Keratinocyte (primary cell): Measurements from ENCODE around the gene TTC38. TPM values are rescaled to one million over a fixed set of nuclear protein-coding genes. Genes with fewer than 3 reads are reported as not detected.

Source experiments
- DNase-seq: peaks from one replicate; pipeline ENCODE4 v3.0.0-alpha.2; 2011; ENCODE audit warnings: low read depth, missing footprints, low spot score
- FAIRE-seq: peaks from 2 replicates; lab custom pipeline; 2011; peaks lifted over from hg19 to GRCh38; lab: Jason Lieb, UNC
- H2AFZ ChIP-seq: 2 replicates; pipeline ENCODE4 v1.6.0; 2012; ENCODE audit warnings: low read length, control low read depth, inconsistent platforms; ENCODE audit not compliant: control insufficient read depth
- H3K27ac ChIP-seq: 2 replicates; pipeline ENCODE4 v1.5.1; 2011; ENCODE audit warnings: low read length; ENCODE audit not compliant: control insufficient read depth, insufficient read depth
- H3K27me3 ChIP-seq: 3 replicates; pipeline ENCODE4 v1.6.0; 2011; ENCODE audit warnings: low read length; ENCODE audit not compliant: control insufficient read depth, insufficient read depth; ENCODE audit errors: extremely low read depth
- H3K36me3 ChIP-seq, 2 experiments: 2 replicates in 1 of 2; 3 replicates in 1 of 2; pipeline ENCODE4 v1.5.1; 2011; ENCODE audit warnings: low read length in 2 of 2, mild to moderate bottlenecking in 1 of 2; ENCODE audit not compliant: control insufficient read depth in 2 of 2, insufficient read depth in 2 of 2; ENCODE audit errors: extremely low read depth in 1 of 2
- H3K4me1 ChIP-seq: 3 replicates; pipeline ENCODE4 v1.5.1; 2011; ENCODE audit warnings: low read length; ENCODE audit not compliant: control insufficient read depth, insufficient read depth; ENCODE audit errors: extremely low read depth
- H3K4me2 ChIP-seq: 3 replicates; pipeline ENCODE4 v1.6.0; 2011; ENCODE audit warnings: low read depth, low read length; ENCODE audit not compliant: control insufficient read depth, insufficient read depth; ENCODE audit errors: extremely low read depth
- H3K4me3 ChIP-seq, 3 experiments: fragments of 200-600 bp in 1 of 3; sonication (generic) in 1 of 3; 2 replicates in 2 of 3; 3 replicates in 1 of 3; pipeline ENCODE4 v1.5.1; 2011 to 2016; ENCODE audit warnings: low read length in 3 of 3, mild to moderate bottlenecking in 3 of 3, control low read depth in 2 of 3, inconsistent platforms in 1 of 3, low read depth in 1 of 3, mixed read lengths in 1 of 3, mixed run types in 1 of 3, moderate library complexity in 1 of 3; ENCODE audit not compliant: control insufficient read depth in 2 of 3, insufficient read depth in 2 of 3; ENCODE audit errors: extremely low read depth in 1 of 3
- H3K79me2 ChIP-seq: 2 replicates; pipeline ENCODE4 v1.6.0; 2012; ENCODE audit warnings: low read length; ENCODE audit not compliant: control insufficient read depth, insufficient read depth
- H3K9ac ChIP-seq: 3 replicates; pipeline ENCODE4 v1.6.0; 2011; ENCODE audit warnings: low read length; ENCODE audit not compliant: control insufficient read depth, insufficient read depth; ENCODE audit errors: extremely low read depth
- H3K9me1 ChIP-seq: 3 replicates; pipeline ENCODE4 v1.6.0; 2011; ENCODE audit warnings: low read length; ENCODE audit not compliant: control insufficient read depth, insufficient read depth; ENCODE audit errors: extremely low read depth
- H3K9me3 ChIP-seq: 2 replicates; pipeline ENCODE4 v1.5.1; 2012; ENCODE audit warnings: low read depth, low read length; ENCODE audit not compliant: control insufficient read depth
- H4K20me1 ChIP-seq: 3 replicates; pipeline ENCODE4 v1.6.0; 2011; ENCODE audit warnings: low read length; ENCODE audit not compliant: control insufficient read depth, insufficient read depth; ENCODE audit errors: extremely low read depth
- CTCF ChIP-seq, 3 experiments: IDR thresholded peaks in 1 of 3; conservative IDR thresholded peaks in 1 of 3; optimal IDR thresholded peaks in 1 of 3; 2 replicates in 2 of 3; 3 replicates in 1 of 3; pipeline versions ENCODE3 to v1.5.1; 2011; ENCODE audit warnings: low read length in 3 of 3, mild to moderate bottlenecking in 3 of 3, moderate library complexity in 2 of 3, control low read depth in 1 of 3, inconsistent platforms in 1 of 3; ENCODE audit not compliant: insufficient read depth in 2 of 3; ENCODE audit errors: extremely low read depth in 1 of 3
- EZH2 ChIP-seq: IDR thresholded peaks from one replicate; pipeline ENCODE4 v1.6.1; 2012; ENCODE audit warnings: inconsistent platforms, mild to moderate bottlenecking, low read length, moderate library complexity
- dilution Hi-C: fragments of 300-500 bp; cut with MboI; formaldehyde crosslinking; loops from one replicate; pipeline ENCODE4 v1.7.0; 2020; ENCODE audit warnings: low sequenced_read_pairs; ENCODE audit not compliant: extremely low pct_ligation_motif_present
- polyA plus RNA-seq, 5 experiments: library from polyadenylated mRNA; depleted of rRNA in 3 of 5; stranded (reverse) in 3 of 5; stranded (forward) in 1 of 5; unstranded in 1 of 5; fragments of >200 nt; gene quantifications; 1 replicate in 1 of 5; 2 replicates in 3 of 5; 3 replicates in 1 of 5; pipeline versions ENCODE4 v1.2.1 to v1.2.3, GENCODE V29; 2011 to 2012; ENCODE audit warnings: missing spikeins in 2 of 5, low read depth in 1 of 5, low replicate concordance in 1 of 5

TTC38 gene
- polyA plus RNA-seq, 1 donor (not counting 4 experiments of a cell fraction or from before 2014, with no cell fraction given), result 11.4 TPM

- peak overlapping the region; percentile 94 for H3K4me2 ChIP-seq
- H4K20me1 ChIP-seq, result no peaks in the 10 kb centered on the region
- H2AFZ ChIP-seq, result peak overlapping the region; percentile 93
- peaks cover 10% of the 10 kb centered on the region for H3K4me1 ChIP-seq
- H3K79me2 ChIP-seq, result peaks cover 38% of the 10 kb centered on the region
- H3K36me3 ChIP-seq, result peaks cover 16 to 24% of the 10 kb centered on the region in 2 experiments
- FAIRE-seq, result peak; percentile 13
- no peaks in the 10 kb centered on the region for H3K9me3 ChIP-seq
- H3K4me3 ChIP-seq, result peak overlapping the region; percentile 91 to 96 (median 92)
- TF ChIP-seq CTCF (optimal IDR thresholded peaks at IDR 0.05 in 1 of 3, IDR thresholded peaks at IDR 0.05 in 1 of 3, conservative IDR thresholded peaks at IDR 0.05 in 1 of 3; ENCODE audit: extremely low read depth in 1 of 3, insufficient read depth in 2 of 3, low read length in 3 of 3) (no peak), EZH2 (no peak)
- H3K27me3 ChIP-seq, result no peaks in the 10 kb centered on the region
- dilution Hi-C loops, result no loop called here
- peak overlapping the region; percentile 70 for H3K27ac ChIP-seq
- no peaks in the 10 kb centered on the region for H3K9me1 ChIP-seq
- DNase-seq, result no peak
- peak overlapping the region; percentile 84 for H3K9ac ChIP-seq
These were observed 68.6 kb downstream of the TTC38 start for GRCh38 chr22:46336119-46337078.

- Histone ChIP-seq H3K9ac (no peak overlapping the region), H3K9me3 (no peaks in the 10 kb centered on the region), H3K36me3 (peaks cover 20 to 29% of the 10 kb centered on the region in 2 experiments), H2AFZ (no peak overlapping the region), H3K4me3 (no peak overlapping the region), H3K4me1 (peaks cover 10% of the 10 kb centered on the region), H3K27me3 (no peaks in the 10 kb centered on the region), H3K9me1 (no peaks in the 10 kb centered on the region), H3K4me2 (no peak overlapping the region), H4K20me1 (no peaks in the 10 kb centered on the region), H3K79me2 (peaks cover 38% of the 10 kb centered on the region), H3K27ac (no peak overlapping the region)
- no peak for DNase-seq
- TF ChIP-seq CTCF (optimal IDR thresholded peaks at IDR 0.05 in 1 of 3, IDR thresholded peaks at IDR 0.05 in 1 of 3, conservative IDR thresholded peaks at IDR 0.05 in 1 of 3; ENCODE audit: extremely low read depth in 1 of 3, insufficient read depth in 2 of 3, low read length in 3 of 3), result no peak
- TF ChIP-seq EZH2, result no peak
- FAIRE-seq, result no peak
- dilution Hi-C loops, result no loop called here
These were observed 70.1 kb downstream of the TTC38 start for GRCh38 chr22:46337870-46338269.
